CD4-positive, alpha-beta T cell treated with Interleukin-21 for 1 hour (primary cell): Measurements from ENCODE around the gene SLC43A2.
A peak's percentile ranks its signal among the peaks of the same experiment; 100 is the strongest.

Source experiments
- DNase-seq: peaks from one replicate; pipeline ENCODE4 v3.0.0-alpha.2; 2020

Gene SLC43A2

GRCh38 chr17:1643293-1643998, 14.8 kb upstream of the SLC43A2 start:
- peak; percentile 74 for DNase-seq

- DNase-seq, result no peak
Observed at GRCh38 chr17:1641065-1641403, 12.4 kb upstream of the SLC43A2 start.

GRCh38 chr17:1640329-1641064, 11.9 kb upstream of the SLC43A2 start:
- DNase-seq, result no peak

GRCh38 chr17:1639549-1640180, 11.0 kb upstream of the SLC43A2 start:
- no peak for DNase-seq

GRCh38 chr17:1638624-1639300, 10.1 kb upstream of the SLC43A2 start:
- no peak for DNase-seq

- no peak for DNase-seq
Observed at GRCh38 chr17:1638171-1638590, 9.5 kb upstream of the SLC43A2 start.

- DNase-seq, result no peak
Observed at GRCh38 chr17:1636732-1637285, 8.2 kb upstream of the SLC43A2 start.

- DNase-seq, result no peak
Observed at GRCh38 chr17:1635675-1636465, 7.2 kb upstream of the SLC43A2 start.

- no peak for DNase-seq
Observed at GRCh38 chr17:1634841-1635650, 6.4 kb upstream of the SLC43A2 start.

- DNase-seq, result no peak
Observed at GRCh38 chr17:1630662-1631061, 2.0 kb upstream of the SLC43A2 start.

GRCh38 chr17:1629504-1630310, 1.1 kb upstream of the SLC43A2 start:
- DNase-seq, result peak; percentile 78

- DNase-seq, result peak; percentile 93
Observed at GRCh38 chr17:1628856-1629503, 346 bp upstream of the SLC43A2 start.

- DNase-seq, result no peak
Observed at GRCh38 chr17:1627182-1627981, 1.3 kb downstream of the SLC43A2 start.

- no peak for DNase-seq
Observed at GRCh38 chr17:1626333-1626732, 2.3 kb downstream of the SLC43A2 start.

- DNase-seq, result no peak
Observed at GRCh38 chr17:1625581-1625980, 3.1 kb downstream of the SLC43A2 start.

- no peak for DNase-seq
Observed at GRCh38 chr17:1625053-1625452, 3.6 kb downstream of the SLC43A2 start.

GRCh38 chr17:1624650-1625049, 4.0 kb downstream of the SLC43A2 start:
- DNase-seq, result no peak

- no peak for DNase-seq
Observed at GRCh38 chr17:1623057-1623630, 5.5 kb downstream of the SLC43A2 start.
